Renal cortex interstitium (tissue), 11 donors: ENCODE data around the gene ZNF584. TPM values are rescaled to one million over a fixed set of nuclear protein-coding genes. Genes with fewer than 3 reads are reported as not detected.
"Not testable (repeated sequence)": the region's sequence is repeated elsewhere in the genome, so short reads cannot be mapped to it uniquely, and the experiment has no call there.

Experiments
- DNase-seq, 11 donors: peaks; one replicate each; pipeline ENCODE4 v3.0.0-alpha.2; 2013; ENCODE audit warnings: low read depth in 9 of 11, low spot score in 4 of 11; ENCODE audit errors: extremely low read depth in 1 of 11
- polyA plus RNA-seq, 3 donors: library from polyadenylated mRNA; unstranded; fragments of 120-200 nt; gene quantifications; one replicate each; pipeline ENCODE4 v1.2.1, GENCODE V29; 2013; ENCODE audit not compliant: insufficient read length in 3 of 3

ZNF584 gene
- polyA plus RNA-seq, 3 donors, result 13.3 to 15.0 (median 13.3) TPM

- no peak for DNase-seq
Observed at GRCh38 chr19:58440556-58440955, 32.1 kb downstream of the ZNF584 start.

- DNase-seq, result not testable (repeated sequence)
Observed at GRCh38 chr19:58442986-58443385, 34.5 kb downstream of the ZNF584 start.

DNA sequence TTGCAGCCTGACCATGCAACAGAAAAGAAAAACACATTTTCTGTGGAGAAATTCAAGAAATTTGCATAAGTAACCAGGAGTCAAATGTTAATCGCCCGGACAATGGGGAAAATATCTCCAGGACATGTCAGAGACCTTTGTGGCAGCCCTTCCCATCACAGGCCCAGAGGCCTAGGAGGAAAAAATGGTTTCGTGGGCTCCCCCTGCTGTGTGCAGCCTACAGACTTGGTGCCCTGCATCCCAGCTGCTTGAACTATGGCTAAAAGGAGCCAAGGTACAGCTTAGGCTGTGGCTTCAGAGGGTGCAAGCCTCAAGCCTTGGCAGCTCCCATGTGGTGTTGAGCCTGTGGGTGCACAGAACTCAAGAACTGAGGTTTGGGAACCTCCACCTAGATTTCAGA lies 40.4 kb downstream of the ZNF584 start:
- not testable (repeated sequence) for DNase-seq

- not testable (repeated sequence) for DNase-seq
Observed at GRCh38 chr19:58449980-58450379, 41.5 kb downstream of the ZNF584 start.

DNA sequence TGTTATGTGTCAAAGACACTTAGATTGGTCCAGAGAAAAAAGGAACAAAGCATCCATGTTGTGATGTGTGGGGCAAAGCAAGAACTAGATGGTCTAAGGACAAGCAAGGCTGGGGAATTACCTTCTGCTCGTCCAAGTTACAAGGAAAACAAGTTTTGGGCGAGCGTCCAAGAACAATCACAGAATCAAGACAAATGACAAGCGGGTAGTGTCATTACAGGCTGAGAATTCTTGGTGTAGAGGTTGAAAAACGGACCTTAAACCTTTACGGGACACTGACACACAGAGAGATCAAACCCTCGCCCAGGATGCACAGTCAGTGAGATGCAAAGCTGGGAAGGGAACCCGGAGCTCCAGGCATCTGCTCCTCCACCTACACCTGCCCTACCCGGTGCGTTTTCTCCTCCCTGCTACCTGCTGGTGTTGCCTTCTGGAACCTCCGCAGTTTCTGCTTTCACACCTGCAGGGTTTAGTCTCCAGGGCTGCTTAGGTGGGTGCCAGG lies 42.5 kb downstream of the ZNF584 start:
- DNase-seq, result no peak

DNA sequence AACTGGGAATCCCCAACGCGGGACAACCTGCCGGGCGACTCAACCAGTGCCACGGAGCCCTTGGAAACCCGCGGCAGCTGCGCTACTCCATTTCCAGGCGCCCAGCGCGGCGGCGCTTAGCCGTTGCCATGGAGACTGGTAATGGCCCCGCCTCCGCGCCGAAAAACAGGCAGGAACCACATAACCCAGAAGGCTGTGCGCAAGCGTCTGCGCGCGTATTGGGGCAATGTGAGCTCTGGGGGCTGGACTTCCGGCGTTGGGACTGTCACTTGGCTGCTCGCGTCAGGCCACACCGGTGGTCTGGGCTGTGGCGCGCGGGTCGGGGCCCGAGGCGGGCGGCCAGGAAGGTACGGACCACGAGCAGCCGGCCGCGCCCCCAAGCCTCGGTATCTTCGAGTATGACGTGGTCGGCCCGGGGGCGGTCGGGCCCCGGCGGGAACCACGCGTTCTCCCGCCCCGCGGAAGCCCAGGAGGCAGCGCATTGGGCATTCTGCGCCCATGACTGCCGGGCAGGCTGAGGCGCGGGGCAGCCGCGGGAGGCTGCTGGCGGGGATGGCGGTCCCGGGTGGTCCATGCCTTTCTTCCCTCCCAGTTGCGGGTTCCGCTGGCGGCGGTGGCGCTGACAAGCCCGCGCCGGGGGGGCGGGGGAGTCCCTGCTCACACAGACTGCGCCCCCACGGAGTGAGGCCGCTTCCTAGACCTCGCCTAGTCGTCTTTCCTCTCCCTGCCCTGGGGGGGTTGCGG lies 43.1 kb downstream of the ZNF584 start, which contains the start of gene ZNF324B:
Gene ZNF324B (plus strand): TSS at position 265 of the 744 bp plus-strand sequence. CDS start 2,080 bp downstream, outside the sequence.
- DNase-seq, result peak; percentile 87 to 98 (median 95)

- DNase-seq, result no peak
Observed at GRCh38 chr19:58453743-58454142, 45.3 kb downstream of the ZNF584 start.

- DNase-seq, result no peak
Observed at GRCh38 chr19:58455306-58455705, 46.9 kb downstream of the ZNF584 start.

DNA sequence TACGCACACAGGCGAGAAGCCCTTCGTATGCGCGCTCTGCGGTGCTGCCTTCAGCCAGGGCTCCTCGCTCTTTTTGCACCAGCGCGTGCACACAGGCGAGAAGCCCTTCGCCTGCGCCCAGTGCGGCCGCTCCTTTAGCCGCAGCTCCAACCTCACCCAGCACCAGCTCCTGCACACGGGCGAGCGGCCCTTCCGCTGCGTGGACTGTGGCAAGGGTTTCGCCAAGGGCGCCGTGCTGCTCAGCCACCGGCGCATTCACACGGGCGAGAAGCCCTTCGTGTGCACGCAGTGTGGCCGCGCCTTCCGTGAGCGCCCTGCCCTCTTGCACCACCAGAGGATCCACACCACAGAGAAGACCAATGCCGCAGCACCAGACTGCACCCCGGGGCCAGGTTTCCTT lies 47.7 kb downstream of the ZNF584 start:
- DNase-seq, result no peak

GRCh38 chr19:58460039-58460438 lies 51.6 kb downstream of the ZNF584 start:
- no peak for DNase-seq

DNA sequence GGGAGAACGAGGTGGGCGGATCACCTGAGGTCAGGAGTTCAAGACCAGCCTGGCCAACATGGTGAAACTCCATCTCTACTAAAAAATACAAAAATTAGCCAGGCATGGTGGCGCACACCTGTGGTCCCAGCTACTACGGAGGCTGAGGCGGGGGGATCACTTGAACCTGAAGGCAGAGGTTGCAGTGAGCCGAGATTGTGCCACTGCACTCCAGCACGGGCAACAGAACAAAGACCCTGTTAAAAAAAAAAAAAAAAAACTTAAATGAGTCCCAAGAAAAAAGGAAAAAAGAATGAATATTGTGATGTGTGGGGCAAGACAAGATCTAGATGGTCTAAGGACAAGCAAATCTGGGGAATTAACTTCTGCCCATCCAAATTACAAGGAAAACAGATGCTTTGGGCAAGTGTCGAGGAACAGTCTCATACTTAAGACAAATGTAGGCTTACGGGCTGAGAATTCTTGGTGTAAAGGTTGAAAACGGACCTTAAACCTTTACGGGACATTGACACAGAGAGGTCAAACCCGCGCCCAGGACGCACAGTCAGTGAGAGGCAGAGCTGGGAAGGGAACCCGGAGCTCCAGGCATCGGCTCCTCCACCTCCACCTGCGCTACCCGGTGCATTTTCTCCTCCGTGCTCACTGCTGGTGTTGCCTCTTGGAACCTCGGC lies 57.8 kb downstream of the ZNF584 start:
- peak in 1 of 11 donors; percentile 10 for DNase-seq

DNA sequence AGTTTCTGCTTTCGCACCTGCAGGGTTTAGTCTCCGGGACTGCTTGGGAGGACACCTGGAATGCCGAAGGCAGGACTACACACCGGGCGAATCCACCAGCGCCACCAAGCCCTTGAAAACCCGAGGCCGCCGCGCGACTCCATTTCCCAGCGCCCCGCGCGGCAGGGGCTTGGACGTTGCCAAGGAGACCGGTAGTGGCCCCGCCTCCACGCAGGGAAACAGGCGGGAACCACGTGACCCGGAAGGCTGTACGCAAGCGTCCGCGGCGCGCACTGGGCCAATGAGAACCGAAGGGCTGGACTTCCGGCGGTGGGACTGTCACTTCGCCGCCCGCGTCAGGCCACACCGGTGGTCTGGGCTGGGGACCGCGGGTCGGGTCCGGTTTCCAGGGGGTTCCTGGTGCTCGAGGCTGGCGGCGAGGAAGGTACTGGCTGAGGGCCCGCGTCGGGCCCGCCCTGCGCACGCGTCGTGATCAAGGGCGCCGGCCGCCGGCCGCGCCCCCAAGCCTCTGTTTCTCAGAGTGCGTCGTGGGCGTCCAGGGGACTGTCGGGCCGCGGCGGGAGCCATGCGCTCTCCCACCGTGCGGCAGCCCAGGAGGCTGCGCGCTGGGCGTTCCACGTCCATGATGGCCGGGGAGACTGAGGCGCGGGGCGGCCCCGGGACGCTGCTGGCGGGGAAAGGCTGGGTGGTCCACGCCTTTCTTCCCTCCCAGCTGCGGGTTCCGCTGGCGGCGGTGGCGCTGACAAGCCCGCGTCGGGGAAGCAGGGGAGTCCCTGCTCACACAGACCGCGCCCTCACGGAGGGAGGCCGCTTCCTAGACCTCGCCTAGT lies 58.5 kb downstream of the ZNF584 start, which contains the start of gene ZNF324:
Gene ZNF324 (plus strand): TSS at position 321 of the 830 bp plus-strand sequence. CDS start 2,106 bp downstream, outside the sequence.
- DNase-seq, result peak; percentile 90 to 98 (median 96)

Other genes with a start within 250 kb of the ZNF584 start
- 10 to 100 TPM; 18.2 to 27.0 (median 19.7) TPM for gene ZNF274, start 225.6 kb upstream of the ZNF584 start, polyA plus RNA-seq
- gene ZNF544, start 179.7 kb upstream of the ZNF584 start, polyA plus RNA-seq, result 10 to 100 TPM; 36.9 to 45.9 (median 38.1) TPM
- gene ZNF8, start 129.7 kb upstream of the ZNF584 start, polyA plus RNA-seq, result 1 to 10 TPM; 7.3 to 8.7 (median 7.6) TPM
- gene ERVK3-1, start 103.3 kb upstream of the ZNF584 start, polyA plus RNA-seq, result 10 to 100 TPM; 46.6 to 58.0 (median 53.8) TPM
- gene ZSCAN22, start 81.7 kb upstream of the ZNF584 start, polyA plus RNA-seq, result 1 to 10 TPM; 3.6 to 3.8 (median 3.6) TPM
- 1 to 10 TPM in 2 of 3 donors, under 1 TPM in 1; 0.45 to 2.0 (median 1.5) TPM for gene A1BG, start 55.2 kb upstream of the ZNF584 start, polyA plus RNA-seq
- 1 to 10 TPM; 3.7 to 6.2 (median 5.2) TPM for gene ZNF497, start 45.9 kb upstream of the ZNF584 start, polyA plus RNA-seq
- 1 to 10 TPM; 3.3 to 6.0 (median 4.5) TPM for gene ZNF837, start 27.6 kb upstream of the ZNF584 start, polyA plus RNA-seq
- gene RPS5, start 21.4 kb upstream of the ZNF584 start, polyA plus RNA-seq, result 1,000 to 10,000 TPM in 2 of 3 donors, 100 to 1,000 TPM in 1; 862 to 1,069 (median 1,060) TPM
- gene RNF225, start 13.0 kb upstream of the ZNF584 start, polyA plus RNA-seq, result not detected
- gene ZNF132, start 31.5 kb downstream of the ZNF584 start, polyA plus RNA-seq, result 10 to 100 TPM; 14.0 to 17.0 (median 14.1) TPM
- 1 to 10 TPM; 5.2 to 7.4 (median 7.3) TPM for gene ZNF324B, start 43.0 kb downstream of the ZNF584 start, polyA plus RNA-seq
- 10 to 100 TPM in 2 of 3 donors, 1 to 10 TPM in 1; 7.3 to 11.5 (median 10.6) TPM for gene ZNF324, start 58.4 kb downstream of the ZNF584 start, polyA plus RNA-seq
- 10 to 100 TPM; 11.7 to 19.5 (median 17.7) TPM for gene ZNF446, start 67.7 kb downstream of the ZNF584 start, polyA plus RNA-seq
- gene SLC27A5, start 103.3 kb downstream of the ZNF584 start, polyA plus RNA-seq, result 10 to 100 TPM in 2 of 3 donors, 1 to 10 TPM in 1; 7.8 to 13.4 (median 11.5) TPM
- gene ZBTB45, start 111.2 kb downstream of the ZNF584 start, polyA plus RNA-seq, result 10 to 100 TPM in 2 of 3 donors, 1 to 10 TPM in 1; 8.7 to 15.0 (median 14.4) TPM
- gene TRIM28, start 135.4 kb downstream of the ZNF584 start, polyA plus RNA-seq, result 100 to 1,000 TPM; 672 to 838 (median 719) TPM
- 100 to 1,000 TPM; 108 to 132 (median 128) TPM for gene CHMP2A, start 146.5 kb downstream of the ZNF584 start, polyA plus RNA-seq
- gene UBE2M, start 150.0 kb downstream of the ZNF584 start, polyA plus RNA-seq, result 100 to 1,000 TPM in 1 of 3 donors, 10 to 100 TPM in 2; 87.9 to 107 (median 91.5) TPM
- 10 to 100 TPM; 27.6 to 65.3 (median 34.1) TPM for gene MZF1, start 164.7 kb downstream of the ZNF584 start, polyA plus RNA-seq